Endometrium (tissue), 2 donors: ENCODE data around the gene GPRC5A.

Source experiments
- FAIRE-seq: peaks from 2 replicates; lab custom pipeline; 2012; peaks lifted over from hg19 to GRCh38; lab: Jason Lieb, UNC
- donor health status: control.
- donor health status: control.

GPRC5A gene

DNA sequence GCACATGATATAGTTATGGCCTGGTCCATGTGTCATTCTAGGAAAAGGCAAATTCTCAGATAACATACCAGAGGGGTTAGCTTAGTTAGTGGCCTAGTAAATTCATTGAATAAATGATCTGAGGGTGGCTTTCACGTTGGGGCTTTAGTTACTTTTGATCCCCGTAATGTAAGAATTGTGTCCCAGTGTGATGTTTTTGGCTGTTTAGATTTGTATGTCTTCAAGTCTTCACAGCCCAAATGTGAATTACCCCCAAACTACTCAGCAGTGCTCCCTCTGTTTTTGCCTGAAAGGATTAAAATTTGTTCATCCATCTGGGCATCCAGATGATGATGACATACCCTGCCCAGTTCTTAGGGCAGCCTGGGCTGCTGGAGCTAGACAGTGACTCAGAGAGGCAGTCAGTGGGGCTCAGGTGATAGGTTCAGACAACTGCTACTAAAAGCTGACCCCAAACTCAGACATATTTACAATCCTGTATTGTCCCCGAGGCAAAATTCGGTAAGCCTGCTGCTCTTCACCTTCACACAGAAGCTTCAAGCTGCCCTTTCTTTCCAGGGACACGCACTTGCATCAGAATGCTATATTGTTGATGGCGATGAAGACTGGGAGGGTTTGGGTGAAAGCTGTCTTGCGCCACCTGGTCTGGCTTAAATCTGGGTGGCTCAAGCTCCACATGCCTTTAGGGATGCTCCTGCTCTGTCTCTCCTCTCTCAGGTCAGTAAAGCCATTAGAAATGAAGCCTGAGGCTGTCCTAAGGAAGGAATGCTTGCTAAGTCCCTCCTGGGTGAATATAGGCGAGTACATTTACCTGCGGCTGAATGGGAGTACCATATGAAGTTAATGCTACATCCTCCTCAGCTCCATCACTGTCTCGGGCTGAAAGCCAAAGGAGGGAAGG is 50.3 kb downstream of the GPRC5A start:
- no peak for FAIRE-seq

DNA sequence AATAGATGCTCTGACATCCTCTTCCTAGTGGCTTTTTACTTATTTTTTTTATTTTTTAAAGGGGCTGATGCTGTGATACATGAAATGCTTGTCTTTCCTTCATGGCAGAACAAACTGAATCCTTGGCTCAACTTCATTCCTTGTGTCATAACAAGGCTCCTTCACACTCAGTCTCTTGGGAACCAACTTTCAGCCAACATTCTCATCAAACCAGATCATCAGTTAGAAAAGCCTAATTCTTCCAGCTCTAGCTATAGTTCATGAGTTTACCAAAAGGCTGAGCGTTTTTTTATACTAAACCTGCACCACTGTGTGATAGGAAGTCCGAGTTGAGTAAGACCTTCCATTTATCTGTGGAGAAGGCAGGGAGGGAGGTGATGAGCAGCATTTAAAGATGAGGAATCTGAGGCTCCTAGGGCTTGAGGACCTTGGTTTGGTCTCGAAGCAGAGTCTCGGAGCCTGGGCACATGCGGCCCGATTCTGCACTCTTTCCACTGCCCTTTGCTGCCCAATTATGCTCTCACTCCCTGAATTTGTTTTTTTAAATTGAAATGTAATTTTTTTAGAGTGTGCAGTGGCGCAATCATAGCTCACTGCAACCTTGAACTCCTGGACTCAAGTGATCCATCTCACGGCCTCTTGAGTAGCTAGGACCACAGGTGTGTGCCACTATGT is 52.4 kb downstream of the GPRC5A start:
- no peak for FAIRE-seq

DNA sequence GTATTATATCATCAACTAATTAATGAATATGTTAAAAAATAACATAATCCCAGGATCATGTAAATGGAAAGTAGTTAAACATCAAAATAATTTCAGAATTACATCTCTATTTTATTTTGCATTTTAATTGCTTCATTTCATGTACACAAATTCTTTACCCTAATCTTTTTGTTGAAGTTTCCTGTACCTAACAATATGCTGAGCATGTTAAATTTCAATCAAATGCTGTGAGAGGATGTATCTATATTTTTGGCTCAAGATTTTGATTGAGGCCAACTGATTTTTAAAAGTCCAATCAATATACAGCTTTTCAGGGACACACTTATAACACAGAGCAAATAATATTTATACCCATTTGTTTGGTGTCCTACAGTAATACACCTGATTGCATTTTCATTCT is 54.2 kb downstream of the GPRC5A start:
- FAIRE-seq = no peak

DNA sequence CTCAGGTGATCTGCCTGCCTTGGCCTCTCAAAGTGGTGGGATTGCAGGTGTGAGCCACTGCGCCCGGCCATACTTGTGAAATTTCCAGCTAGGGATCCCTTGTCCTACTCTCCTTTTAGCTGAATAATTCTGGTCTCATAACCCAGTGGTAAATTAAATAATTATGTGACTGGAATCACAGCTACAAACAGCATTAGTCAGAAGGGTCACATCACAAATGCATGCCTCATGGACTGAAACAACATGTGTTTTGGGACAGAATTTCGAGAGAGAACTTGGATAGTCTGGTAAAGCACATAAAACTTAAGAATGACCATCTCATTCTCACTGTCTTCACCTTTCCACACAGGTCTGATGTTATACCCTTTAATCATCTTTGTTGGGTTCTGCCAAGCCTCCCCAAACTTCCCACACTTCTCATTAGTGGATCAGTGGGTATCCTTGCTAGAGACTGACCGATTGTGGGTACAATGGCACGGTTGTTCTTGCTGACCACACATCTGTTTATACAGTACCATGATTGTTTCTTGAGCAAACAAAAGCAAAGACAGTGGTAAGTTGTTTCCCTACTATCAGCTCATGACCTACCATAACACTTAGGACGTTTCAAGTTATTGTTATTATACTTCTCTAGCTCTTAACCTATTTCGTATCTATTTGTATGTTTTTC is 55.5 kb downstream of the GPRC5A start:
- no peak for FAIRE-seq

DNA sequence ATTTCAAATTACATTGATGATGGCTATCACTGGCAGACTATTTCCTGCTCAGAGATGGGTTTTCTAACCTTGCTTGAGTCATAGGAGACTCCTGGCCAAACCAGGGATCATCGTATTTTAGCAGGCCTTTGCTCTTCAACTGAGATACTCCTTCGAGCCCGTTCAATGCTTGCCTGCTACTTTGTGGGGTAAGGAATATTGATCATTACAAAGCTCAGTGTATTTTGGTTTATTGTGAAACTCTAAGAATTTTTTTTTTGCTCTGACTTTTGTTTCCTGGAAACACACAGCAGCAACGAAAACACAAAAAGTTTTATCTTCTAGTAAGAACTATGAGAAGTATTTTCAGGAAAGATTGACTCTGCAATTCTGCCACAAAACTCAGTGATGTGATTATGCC is 56.5 kb downstream of the GPRC5A start:
- FAIRE-seq = no peak

DNA sequence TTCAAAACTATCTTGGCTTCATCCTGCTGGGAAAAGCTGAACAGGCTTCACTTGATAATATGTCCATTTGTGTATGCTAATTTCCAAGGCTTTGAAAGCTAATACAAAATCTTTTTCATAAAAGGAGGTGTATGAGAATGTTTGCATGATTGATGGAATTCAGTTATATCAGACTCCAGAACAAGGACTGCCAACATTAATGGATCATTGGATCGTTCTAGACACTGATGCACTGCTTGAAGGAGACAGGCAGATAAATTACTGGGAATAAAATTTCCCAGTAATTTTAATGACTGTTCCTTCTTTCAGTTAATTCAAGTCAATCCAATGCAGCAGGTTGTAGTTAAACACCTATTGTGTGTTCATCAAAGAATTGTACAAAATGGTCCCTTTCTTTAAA is 60.1 kb downstream of the GPRC5A start:
- FAIRE-seq = no peak

DNA sequence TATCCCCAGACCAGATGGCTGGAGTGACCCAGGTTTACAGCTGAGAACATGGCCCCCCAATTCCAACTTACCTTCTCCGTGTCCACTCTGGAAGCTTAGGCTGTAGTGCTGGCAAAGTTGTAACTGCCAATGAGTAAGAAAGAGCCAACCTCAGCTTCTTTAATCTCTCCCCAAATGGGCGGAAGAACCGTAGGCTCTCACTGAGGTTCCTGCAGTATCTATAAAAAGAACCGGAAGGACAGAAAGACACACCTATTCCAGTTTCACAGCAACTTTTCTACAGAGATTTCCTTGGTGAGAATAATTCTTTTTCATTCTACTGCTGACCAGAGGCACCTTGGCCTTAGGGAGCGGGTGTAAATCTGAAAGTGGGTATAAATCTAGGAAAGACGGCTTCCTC is 60.7 kb downstream of the GPRC5A start, which contains the start of gene GPRC5D:
TSS of gene GPRC5D (minus strand) at position 135 of the 400 bp plus-strand sequence. CDS start 1,786 bp downstream, outside the sequence.
- no peak for FAIRE-seq

DNA sequence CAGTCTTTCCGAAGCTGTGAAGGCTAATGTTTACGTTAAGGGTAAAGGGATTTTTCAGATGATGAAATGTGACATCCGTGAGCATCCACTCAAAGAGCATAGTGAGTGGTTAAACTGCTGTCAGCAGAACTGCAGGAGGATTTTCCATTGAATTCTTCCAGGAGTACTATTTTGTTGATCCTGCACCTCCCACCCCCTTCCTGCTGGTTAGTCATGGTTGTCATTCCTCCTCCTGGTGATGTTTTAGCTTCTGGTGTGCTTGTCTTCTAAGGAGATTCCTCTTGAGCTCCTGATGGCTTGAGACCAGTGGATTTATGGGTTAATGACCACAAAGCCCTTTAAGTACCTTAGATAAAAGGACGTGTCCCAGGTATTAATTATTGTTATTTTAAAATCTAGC is 63.0 kb downstream of the GPRC5A start:
- FAIRE-seq = no peak

DNA sequence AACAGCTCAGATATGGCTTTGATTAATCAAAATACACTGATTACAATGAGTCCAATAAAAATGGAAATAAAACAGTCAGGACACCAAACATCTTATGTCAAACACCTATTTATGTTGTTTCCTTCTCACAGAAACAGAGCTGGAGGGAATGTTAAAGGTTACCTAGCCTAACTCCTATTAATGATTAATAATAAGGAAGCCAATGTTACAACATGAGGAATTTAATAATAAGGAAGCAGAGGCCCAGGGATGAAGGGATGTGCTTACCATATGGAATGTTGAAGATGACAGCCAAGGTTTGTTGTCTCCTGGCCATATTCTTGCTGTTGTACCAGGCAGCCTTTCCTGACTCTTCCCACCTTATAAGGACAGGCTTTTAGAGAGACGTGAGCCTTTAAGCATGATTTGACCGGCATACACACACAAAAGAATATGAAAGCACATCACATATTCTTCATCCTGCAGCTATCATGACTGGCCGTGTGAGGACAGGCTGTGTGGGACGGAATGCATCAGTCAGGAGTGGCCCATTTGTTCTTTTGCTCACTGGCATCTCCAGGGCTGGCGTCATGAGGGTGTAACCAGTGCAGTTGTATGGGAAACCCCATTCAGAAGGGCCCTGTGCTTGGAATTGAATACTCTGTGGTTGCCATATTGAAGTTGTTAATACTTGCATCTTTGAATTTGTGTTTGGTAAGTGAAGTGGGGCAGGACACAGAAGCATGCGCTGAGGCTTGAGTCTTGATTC is 63.7 kb downstream of the GPRC5A start:
- FAIRE-seq = no peak

DNA sequence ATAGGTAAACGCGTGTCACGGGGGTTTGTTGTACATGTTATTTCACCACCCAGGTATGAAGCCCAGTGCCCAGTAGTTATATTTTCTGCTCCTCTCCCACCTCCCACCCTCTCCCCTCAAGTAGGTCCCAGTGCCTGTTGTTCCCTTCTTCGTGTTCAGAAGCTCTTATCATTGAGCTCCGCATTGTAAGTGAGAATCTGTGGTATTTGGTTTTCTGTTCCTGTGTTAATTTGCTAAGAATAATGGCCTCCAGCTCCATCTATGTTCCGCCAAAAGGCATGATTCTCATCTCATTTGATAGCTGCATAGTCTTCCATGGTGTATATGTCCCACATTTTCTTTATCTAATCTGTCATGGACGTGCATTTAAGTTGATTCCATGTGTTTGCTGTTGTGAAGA is 67.5 kb downstream of the GPRC5A start:
- FAIRE-seq = no peak

DNA sequence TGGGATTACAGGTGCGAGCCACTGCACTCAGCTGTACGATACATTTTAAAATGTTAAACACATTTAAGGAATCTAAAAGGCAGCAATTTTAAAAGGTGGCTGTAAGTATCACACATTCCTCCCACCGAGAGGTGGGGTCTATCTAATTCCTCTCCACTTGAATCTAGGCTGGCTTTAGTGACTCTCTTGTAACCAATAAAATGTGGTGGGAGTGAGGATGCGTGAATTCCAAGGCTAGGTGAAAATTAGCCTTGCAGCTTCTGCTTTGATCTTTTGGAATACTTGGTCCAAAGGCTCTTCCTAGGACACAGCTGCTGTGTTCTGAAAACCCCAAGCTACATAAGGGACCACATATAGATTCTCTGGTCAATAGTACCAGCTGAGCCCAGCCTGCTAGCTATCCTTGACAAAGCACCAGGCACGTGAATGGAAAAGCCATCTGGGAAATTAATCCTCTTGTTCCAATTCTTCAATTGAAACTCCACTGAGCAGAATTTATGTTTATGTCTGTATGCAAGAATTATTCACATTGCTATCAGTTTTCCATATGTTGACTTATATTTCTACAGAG is 69.4 kb downstream of the GPRC5A start:
- FAIRE-seq = no peak

DNA sequence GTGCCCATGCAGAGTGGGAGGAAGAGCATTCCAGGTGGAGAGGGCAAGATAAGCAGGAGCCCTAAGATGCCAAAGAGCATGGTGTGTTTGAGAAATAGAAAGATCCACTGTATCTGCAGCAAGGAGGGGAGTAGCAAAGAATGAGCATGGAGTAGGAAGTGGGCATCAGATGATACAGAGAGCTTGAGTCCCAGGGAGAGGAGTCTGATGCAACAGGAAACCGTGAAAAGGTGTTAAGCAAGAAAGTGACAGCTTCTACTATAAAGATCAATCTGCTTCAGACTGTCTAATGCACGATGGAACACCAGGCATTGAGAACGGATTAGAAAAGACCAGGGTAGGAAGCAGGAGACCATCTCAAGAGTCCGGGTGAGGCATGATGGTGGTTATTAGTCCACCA is 72.9 kb downstream of the GPRC5A start:
- FAIRE-seq = no peak

DNA sequence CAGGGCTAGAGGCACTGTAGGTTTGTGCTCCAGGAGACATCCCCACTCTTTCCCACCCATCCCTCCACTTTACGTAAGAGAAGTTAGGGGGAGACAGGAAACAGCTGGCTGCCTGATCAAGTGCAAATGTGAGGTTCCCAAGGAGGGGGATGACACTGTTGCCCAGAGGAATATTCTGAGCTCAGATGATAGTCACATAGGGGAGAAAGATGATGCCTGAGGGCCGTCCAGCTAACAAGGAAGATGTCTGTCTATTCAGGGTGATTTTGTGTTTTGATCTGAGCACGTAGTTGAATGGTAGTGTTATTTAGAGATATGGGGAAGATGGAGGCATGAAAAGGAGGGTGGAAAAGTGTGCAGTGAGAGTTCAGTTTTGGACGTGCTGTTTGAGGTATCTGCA is 74.5 kb downstream of the GPRC5A start:
- FAIRE-seq = no peak
